Fibroblast of the conjunctiva (primary cell): Measurements from ENCODE around the gene KCNQ1.

ENCODE experiments used
- DNase-seq: peaks from one replicate; pipeline ENCODE4 v3.0.0-alpha.2; 2010; ENCODE audit warnings: low read depth

KCNQ1 gene

DNA sequence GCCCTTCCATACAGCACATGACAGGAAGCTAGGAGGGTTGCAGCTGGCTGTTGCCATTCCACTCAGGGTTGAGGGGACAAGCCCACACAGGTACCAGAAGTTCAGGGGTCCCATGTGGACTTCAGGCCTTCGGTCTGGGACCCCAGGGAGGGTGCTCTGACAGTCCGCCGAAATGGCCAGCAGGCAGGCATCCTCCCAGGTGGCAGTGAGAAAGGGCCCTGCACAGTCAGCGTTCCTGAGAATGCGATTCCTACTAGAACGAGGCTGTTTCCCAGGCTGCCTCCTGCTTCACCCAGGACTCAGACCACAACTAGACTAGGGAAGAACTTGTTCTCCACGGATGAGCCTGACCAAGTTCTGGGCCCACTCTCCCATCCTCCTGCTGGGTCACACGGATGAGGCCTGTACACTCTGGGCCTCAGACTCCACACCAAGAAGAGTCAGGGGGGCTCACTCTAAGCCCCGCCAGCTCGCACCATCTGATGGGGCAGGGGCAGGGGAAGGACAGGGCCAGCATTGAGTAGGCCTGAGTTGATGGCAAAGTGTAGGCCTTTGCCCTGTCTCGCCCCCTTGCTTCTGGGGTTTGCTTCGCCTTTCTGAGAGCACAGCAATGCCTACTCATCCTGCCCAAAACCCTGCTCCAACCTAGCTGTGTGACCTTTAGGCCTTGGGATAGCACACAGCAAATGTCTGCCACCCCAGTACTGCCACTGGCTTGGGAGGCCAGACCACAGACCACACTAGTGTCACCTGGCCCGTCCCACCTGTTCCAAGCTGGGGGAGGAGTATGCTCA lies 241.0 kb downstream of the KCNQ1 start:
- no peak for DNase-seq

DNA sequence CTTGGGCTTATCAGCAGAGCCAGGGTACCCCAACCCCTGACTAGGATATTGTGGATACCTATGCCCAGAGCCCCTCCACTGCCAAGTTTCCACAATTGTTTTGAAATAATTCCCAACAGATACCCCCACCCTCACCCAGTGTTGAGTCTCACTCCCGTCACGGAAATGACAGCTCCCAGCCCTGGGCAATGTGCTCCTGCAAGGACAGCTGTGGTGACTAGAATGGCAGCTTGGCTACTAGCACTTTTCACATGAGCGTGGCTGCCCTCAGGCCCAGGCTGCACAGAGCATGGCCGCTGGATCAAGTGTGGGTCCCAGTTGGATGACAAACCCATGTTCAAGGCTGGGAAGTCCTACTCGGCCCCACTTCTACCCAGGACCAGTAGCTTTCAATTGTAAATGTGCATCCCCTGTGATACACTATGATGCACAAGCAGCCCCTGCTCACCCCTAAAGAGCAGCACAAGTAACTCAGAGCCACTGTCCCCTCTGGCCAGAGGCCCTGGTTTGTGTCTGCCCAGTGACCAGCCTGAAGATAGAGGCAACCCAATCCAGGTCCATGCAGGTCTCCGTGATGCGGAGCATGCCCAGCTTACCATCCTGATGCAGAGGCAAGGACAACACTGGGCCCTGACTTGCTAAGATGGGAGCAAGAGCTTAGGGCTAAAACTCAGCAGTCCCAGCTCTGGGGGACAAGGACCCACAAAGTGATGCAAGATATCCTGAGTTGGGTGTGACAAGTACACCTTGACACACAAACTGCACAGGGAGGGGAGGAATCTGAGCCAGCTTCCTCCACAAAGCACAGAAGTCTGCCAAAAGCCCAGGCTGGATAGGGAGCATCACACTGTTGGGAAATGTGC lies 241.8 kb downstream of the KCNQ1 start:
- no peak for DNase-seq

DNA sequence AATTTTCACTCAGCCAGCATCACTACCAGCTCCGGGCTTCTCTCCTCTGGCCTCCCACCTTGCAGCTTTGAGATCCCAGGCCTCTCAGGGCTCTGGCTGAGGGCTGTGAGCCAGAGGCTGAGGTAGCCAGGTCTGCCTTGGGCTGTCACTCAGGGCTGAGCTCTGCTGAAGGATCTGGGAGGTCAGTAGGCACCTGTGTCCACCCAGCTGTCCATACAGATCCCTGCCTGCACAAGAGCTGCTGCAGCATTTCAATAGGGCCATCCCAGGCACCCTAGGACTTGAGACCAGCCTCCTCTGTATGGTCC lies 242.4 kb downstream of the KCNQ1 start:
- no peak for DNase-seq

DNA sequence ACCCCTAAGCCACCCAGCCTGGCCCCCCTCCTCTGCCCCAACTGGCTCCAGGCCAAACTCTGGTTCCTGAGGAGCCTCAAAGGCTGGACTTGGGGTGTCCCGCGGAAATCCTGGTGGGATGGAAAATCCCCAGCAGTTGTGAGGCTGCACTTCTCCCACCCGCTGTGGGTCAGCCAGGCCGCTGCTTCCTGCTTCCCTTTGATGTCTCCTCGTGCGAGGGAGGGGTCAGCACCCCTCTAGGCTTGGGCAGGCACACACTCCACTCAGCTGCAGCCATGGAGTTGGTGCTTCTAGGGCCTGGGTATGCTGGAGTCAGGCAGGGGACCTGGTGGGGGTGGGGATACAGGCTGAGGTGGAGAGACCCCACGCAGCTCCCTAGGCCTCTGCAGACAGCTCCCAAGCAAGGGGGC lies 243.0 kb downstream of the KCNQ1 start:
- DNase-seq: no peak

DNA sequence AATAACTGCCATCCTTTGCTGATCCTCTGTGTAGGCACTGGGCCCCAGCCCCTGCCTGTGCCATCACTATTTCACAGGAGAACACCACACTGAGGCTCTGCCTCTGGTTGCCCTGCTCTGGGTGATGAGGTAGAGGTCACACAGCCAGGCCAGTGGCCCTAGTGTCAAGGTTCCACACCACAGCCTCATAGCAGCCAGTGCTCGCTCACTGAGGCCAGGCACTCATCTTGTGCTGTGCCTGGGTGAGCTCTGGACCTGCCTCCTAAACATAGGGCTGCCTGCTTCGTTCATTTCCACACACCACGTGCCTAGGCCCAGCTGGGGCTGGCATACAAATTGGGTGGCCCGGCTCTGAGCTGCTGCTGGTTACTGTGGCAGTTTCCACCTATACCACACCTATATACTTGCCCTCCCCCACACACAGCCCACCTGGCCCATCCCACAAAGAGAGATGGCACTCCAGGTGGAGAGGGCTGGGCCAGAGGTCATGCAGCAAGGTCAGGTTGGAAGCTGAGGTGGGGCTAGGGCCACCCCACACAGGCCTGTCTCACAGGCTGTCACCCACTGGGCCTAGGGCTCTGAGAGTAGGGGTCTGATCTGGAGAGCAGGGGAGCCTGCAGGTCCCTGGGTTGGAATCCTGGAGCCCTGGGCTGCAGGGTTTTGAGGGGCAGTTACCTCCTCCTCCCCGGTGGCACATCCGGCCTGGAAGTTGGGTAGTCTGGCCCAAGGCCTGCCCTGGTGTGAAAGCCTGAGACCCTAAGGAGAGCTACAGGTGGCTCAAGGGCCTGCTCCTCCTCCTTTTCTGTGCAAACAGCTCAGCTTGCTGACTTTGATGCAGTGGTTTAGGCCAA lies 243.8 kb downstream of the KCNQ1 start:
- no peak for DNase-seq

DNA sequence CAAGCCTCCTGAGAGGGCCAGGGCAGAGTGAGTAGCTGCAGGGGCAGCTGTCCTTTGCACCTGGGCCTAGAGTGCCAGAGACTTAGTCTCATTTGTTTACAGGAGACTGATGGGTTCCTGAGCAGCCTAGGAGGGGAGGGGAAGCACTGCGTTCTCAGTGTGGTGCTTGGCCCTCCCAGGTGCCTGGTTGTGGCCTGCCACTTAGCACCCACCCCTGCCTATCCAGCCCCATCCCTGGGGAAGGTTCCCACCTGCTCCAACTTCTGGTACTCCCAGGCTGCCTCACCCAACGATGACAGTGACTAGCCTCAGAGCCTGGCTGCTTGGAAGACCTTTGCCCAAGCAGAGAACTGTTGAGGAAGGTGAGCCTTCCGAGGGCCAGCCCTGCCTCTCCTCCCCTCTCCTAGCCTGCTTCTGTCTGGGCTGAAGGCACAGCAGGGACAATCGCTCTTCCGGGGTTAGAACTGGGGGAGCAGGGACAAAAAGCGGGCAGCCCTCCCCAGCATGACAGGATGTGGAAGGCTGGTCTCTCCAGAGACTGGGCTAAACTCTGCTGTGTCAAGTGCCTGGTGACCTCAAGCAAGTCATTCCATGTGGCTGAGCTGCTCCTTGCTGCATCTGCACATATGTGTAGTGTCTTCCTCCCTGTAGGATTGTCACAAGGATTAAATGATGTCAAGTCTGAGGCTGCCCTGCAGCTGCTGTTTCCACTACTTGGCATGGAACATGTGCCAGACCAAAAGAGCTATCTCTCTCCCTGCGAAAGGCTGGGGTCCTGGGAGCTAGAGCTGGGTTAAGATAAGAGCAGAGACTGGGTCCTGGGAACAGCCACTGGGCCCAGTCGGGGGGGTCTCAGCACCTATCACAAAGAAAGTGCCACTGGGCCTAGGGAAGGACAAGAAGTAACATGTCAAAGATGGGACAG lies 245.1 kb downstream of the KCNQ1 start:
- DNase-seq: no peak

DNA sequence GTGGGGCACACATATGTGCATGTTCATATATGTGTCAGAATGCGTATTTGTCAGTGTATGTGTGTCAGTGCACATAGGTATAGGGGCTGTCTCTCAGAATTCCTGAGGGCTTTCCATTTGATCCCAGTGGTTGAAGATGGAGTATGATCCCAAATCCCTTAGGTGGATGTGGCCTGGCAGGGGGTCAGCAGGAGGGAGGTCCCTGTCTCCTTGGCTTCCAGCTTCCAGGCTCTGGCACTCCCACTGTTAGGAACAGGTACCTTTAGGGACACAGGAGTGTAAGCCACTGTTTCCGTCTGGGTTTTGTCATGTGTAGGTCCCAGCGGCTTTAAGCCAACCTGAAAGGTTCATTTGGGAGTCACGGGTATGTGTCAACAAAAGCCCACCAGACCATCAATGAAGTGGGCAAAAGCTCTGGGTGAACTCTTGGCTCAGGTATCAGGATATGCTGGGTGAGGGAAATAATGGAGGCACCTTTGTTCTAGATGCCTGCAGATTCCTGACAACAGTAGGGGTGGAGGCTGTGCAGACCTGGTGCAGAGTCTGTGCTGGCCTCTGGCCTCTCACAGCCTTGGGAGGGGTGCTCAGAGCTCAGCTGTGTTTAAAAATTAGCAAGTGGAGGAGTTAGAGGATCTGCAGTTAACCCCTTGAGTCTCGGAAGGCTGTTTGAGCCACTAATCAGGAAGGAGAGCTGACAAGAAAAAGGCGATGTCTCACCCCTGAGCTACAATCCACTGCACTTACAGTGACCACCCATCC lies 246.0 kb downstream of the KCNQ1 start:
- DNase-seq: no peak

DNA sequence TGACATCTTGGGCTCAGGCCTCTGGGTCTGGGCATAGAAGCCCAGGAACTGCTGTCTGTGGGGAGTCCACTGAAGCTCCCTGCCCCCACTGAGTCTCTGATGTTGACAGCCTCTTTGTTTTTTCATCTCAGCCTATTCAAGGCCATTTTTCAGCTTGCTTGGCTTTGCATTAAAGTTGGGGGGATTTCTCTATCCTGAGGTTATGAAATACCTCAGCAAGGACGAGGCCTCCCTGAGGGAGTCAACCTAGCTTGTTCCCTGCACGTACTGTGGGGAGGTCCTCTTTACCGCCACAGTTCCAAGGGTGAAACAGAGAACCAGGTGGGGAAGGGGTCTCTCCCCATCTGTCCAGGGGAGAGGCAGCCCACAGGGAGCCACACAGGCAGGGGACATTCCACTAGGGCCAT lies 246.6 kb downstream of the KCNQ1 start:
- DNase-seq: no peak

DNA sequence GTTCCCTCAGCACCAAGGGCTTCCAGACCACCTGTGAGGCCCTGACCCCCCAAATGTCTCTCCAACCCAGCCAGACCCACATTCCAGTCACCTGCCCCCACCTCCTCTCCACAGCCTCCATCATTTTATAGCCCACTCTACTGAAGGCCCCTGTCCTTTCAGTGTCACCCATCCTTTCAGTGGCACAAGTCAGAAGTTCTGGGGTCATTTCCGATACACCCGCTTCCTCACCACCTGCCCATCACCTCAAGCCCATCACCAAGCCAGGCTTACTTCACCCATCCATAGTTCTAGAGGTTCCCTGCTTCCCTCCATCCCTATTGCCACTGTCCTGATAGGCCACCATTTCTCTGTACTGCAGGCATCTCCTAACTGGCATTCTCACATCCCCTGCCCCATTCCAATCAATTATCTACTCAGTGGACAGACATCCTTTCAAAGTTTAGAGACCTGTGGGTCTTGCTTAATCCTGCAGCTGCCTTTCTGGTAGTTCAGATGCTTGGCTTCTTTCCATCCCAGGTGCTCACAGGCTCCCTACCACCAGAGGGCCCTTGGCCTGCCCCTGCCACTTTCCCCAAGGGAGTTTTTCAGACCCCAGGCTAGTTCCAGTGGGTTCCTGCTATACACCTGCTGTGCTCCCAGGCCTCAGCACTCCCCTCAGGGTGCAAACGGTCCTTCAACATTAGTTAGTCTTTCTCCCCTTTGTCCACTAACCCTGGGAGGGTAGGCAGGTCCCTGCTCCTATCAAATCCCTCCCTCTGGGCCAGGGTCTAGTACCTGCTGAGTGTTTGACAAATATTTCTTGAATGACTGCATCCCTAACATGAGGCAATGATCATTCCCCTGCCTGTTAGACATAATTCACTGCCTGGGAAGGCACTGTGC lies 247.4 kb downstream of the KCNQ1 start:
- DNase-seq: no peak

DNA sequence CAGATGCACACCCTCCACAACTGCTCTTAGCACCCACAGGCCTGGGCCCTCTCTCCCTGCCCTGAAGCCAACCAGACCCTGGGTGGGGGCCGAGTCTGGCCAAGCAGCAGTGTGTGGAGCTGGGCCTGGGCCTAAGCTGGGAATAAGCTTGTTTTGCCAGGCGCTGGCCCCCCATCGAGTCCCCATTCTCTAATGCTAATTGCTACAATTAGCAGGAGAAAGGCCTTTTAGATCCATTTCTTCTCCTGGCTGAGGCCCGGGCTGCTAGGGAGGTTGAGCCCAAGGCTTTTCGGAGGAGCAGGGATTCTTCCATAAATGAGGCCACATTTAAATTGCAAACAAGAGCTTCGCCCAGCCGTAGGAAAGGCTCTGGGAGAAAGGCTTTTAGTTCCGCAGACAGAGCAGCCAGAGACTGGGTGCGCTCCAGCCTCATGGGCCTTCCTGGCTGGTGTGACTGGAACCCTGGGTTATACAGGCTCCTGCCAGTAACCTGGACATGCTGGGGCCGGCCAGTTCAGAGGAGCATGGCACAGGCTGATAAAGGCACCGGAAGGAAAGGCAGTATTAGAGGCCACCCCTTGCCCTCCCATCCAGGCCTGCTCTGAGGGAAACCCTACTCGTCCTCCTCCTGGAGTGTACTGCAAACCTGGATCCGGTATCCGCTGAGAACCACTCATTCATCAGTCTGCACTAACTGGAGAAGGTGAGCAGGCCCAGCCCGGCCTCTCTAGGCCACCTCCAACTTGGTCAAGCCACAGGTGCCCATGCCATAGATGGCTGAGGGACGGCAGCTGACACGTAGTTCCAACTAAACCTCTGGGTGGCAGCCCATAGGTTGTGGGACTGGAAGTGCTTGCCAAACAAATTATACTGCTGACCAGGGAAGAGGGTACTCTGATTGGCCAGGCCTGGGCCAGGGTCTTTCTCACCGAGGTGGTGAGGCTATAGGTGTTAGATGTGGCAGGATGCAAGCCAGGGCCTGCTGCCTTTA lies 248.8 kb downstream of the KCNQ1 start:
- no peak for DNase-seq

DNA sequence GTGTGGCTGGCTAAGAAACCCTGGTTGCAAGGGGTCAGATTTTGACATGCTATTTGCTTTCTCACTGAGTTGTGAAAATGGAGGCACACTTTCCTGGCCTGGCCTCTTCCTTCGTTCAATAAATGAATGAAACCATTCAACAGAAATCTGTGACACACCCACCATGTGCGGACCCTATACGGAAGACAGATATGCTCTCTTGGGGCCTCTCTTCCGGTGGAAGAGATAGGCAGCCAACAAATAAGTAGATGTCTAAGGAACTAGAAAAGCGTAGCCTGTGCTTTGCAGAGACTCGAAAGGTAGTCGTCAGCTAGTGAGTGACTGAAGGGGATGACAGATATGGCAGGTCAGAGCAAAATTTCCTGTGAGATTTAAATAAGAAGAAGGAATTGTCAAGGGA lies 249.7 kb downstream of the KCNQ1 start:
- DNase-seq: no peak

DNA sequence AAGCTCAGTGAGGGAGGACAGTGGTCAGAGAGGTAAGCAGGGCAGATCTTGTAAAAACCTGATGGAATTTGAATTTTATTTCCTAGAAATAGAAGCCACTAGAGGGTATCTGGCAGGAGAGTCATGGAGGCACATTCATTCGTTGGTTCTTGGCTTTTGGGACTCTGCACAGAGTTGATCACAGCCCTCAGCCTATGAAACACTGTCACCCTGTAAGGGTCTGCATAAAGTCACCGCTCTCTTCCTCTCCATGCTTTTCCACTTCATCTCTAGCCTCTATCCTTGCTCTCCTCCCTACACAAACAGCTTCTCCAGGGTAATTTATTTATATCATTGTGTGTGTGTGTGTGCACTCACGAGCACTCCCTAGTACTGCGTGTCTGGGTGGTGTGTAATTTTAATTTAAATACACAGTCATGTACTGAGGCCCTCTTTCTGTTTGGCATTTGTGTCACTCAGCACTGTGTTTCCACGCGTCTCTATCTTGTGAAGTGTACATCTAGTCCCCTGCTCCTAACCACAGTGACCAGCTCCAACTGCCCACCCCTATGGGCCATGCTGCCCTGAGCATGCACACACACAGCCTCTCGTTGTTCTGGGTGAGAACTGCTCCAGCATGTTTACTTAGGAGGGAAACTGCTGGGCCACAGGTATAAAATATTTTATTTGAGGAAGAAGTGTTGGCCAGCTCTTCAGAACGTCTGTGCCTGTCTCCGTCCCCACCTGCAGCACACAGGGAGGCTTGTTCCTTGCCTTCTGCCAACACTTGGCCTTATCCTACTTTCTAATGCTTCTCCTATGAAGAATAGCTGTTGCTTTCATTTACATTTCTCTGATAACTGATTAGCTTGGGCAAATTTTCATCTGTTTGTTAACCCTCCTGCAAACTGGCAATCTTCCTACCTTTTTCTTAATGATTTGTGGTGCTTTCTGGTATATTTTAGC lies 250.5 kb downstream of the KCNQ1 start:
- DNase-seq: no peak

DNA sequence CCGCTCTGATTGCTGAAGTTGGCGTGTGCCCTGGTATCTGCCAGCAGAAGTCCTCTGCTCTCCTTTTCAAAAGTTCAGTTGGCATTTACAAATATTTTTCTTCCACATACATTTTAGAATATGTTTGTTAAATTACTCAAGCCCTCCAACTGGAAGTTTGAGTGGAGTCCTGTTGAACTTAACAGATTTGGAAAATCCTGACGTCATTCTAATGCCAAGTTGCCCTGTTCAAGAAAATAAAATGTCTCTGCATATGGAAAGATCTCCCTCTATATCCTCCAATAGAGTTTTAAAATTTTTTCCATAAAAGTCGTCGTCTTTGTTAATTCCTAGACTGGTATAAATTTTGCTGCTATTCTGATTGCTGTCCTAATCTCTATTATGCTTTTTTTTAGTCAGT lies 251.6 kb downstream of the KCNQ1 start:
- no peak for DNase-seq

DNA sequence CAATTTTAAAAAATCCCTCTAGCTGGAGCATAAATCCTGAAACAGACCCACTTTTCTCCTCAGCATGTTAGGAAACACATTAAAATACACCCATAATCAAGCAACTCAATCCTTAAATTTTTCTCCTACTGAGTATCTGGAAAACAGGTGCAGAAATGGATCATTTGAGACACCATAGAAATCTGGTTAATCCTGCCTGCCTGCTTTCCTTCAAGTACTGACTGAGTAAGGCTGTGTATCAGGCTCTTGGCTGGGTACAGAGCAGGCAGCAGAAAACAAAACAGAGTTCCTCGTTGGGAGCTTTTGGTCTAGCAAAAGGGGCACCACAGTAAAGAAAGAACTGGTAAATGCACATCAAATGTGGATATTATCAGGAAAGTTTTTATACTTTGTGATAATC lies 253.1 kb downstream of the KCNQ1 start:
- DNase-seq: no peak

DNA sequence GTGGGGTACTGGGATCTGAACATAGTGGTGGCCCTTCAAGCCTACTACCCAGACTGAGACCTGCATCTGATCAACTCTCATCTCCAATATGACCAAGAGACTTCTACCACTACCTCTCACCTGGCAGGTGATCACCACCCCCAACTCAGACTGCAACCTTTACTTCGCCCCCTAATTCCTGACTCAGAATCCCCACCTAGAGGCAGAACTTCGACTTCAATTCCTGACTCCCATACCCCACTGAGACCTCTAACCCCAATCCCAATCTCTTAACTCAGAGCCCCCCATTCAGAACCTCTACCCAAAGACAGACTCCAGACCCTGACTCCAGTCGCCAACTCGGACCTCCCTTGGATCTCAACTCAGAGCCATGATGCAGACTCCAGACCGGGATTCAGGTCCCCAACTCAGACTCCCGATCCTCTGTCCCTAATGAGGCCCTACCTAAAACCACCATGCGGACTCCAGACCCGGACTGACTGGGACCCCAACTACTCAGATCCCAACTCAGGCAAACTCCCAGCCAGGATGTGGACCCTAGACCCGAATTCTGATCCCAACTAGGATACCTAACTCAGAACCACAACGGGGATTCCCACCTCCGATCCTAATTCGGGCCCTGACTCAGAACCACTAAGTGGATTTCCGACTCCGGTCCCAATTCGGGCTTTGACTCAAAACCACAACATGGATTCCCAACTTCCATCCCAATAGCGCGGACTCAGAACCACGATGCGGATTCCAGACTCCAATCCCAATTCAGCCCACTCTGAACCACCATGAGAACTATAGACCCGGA lies 253.8 kb downstream of the KCNQ1 start:
- DNase-seq: no peak

DNA sequence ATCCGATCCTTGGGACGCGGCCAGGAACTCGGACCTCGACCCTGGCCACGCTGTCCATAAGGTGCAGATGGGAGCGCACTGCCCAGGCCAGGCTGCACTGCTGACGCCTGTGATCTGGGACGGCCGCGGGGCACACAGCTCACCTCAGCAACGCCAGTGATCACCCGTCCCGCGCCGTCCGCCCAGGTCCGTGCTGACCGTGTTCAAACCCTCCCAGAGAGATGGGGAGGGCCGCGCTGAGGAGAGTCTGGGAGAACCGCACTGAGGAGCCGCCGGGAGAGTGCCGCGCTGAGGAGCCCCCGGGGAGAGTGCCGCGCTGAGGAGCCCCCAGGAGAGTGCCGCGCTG lies 254.3 kb downstream of the KCNQ1 start:
- no peak for DNase-seq
